NT2/D1 (cell line): ENCODE measurements around the gene SFXN4.

Source experiments
- DNase-seq: peaks from one replicate; pipeline ENCODE4 v3.0.0-alpha.2; 2011; ENCODE audit warnings: low read depth, low spot score
- H3K27me3 ChIP-seq: 2 replicates; pipeline ENCODE4 v1.6.0; 2011; ENCODE audit warnings: mild to moderate bottlenecking; ENCODE audit not compliant: insufficient read length, insufficient read depth
- H3K36me3 ChIP-seq: 2 replicates; pipeline ENCODE4 v1.6.1; 2011; ENCODE audit warnings: mild to moderate bottlenecking, low read length, mixed read lengths; ENCODE audit not compliant: insufficient read depth, insufficient read length
- H3K4me1 ChIP-seq: 2 replicates; pipeline ENCODE4 v1.5.1; 2011; ENCODE audit not compliant: insufficient read depth, insufficient read length
- H3K4me3 ChIP-seq: 2 replicates; pipeline ENCODE4 v1.5.1; 2011; ENCODE audit warnings: low read depth; ENCODE audit not compliant: insufficient read length
- H3K9ac ChIP-seq: 2 replicates; pipeline ENCODE4 v1.6.0; 2011; ENCODE audit warnings: low read depth; ENCODE audit not compliant: insufficient read length
- H3K9me3 ChIP-seq: 2 replicates; pipeline ENCODE4 v1.5.1; 2011; ENCODE audit warnings: mild to moderate bottlenecking, low read length; ENCODE audit not compliant: insufficient read depth
- SUZ12 ChIP-seq: IDR thresholded peaks from 2 replicates; pipeline ENCODE4 v1.6.1; 2011; ENCODE audit not compliant: insufficient read length, insufficient read depth; ENCODE audit errors: extremely low read depth
- YY1 ChIP-seq: IDR thresholded peaks from 2 replicates; pipeline ENCODE4 v1.6.1; 2011; ENCODE audit not compliant: insufficient read length, insufficient read depth
- ZNF274 ChIP-seq: IDR thresholded peaks from 2 replicates; pipeline ENCODE4 v1.6.1; 2011; ENCODE audit warnings: mild to moderate bottlenecking, low read depth, low read length

SFXN4 gene

DNA sequence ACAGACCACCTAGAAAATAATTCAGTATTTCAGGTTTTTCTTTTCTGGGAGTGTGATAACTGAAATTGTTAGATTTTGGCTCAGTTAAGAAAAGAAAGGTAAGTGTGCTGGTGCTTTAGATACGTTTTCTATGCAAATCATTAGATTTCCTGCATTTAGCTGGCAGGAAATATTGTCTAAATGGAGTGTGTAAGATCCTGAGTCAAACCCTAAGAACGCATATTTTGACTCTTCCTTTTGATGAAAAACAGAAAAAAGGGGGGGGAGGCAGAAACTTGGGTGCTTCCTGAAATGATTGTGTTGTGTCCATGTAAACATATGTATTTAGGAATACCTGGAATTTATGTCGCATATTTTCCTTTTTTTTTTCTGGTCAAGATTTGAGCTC, 43.0 kb upstream of the SFXN4 start:
- H3K4me1 ChIP-seq: no peaks in the 10 kb centered on the region
- H3K36me3 ChIP-seq: no peaks in the 10 kb centered on the region
- no peaks in the 10 kb centered on the region for H3K9me3 ChIP-seq
- H3K9ac ChIP-seq: no peak overlapping the region
- TF ChIP-seq SUZ12 (no peak), YY1 (no peak), ZNF274 (no peak)
- H3K4me3 ChIP-seq: peak overlapping the region; percentile 71
- no peak for DNase-seq
- H3K27me3 ChIP-seq: peaks cover 16% of the 10 kb centered on the region

GRCh38 chr10:119207713-119208552, 42.4 kb upstream of the SFXN4 start:
- Histone ChIP-seq H3K27me3 (peaks cover 16% of the 10 kb centered on the region), H3K4me1 (no peaks in the 10 kb centered on the region), H3K4me3 (peak overlapping the region; percentile 71), H3K36me3 (no peaks in the 10 kb centered on the region), H3K9ac (peak overlapping the region; percentile 76), H3K9me3 (no peaks in the 10 kb centered on the region)
- no peak for DNase-seq
- TF ChIP-seq YY1 (no peak), SUZ12 (no peak), ZNF274 (no peak)

- no peak for TF ChIP-seq YY1
- TF ChIP-seq SUZ12: no peak
- TF ChIP-seq ZNF274: no peak
- Histone ChIP-seq H3K9ac (peak within 1 kb of the TSS; percentile 76), H3K4me1 (no peaks in the 10 kb centered on the region), H3K27me3 (peaks cover 16% of the 10 kb centered on the region), H3K36me3 (no peaks in the 10 kb centered on the region), H3K9me3 (no peaks in the 10 kb centered on the region), H3K4me3 (peak within 1 kb of the TSS; percentile 71)
- peak; percentile 83 for DNase-seq
Observed at GRCh38 chr10:119207366-119207666, 41.8 kb upstream of the SFXN4 start, which contains the start of gene GRK5. TSS of gene GRK5 (plus strand) at chr10:119207571. CDS start at chr10:119207918, 347 bp downstream.

GRCh38 chr10:119206603-119207365, 41.3 kb upstream of the SFXN4 start:
- Histone ChIP-seq H3K4me3 (peak overlapping the region; percentile 61), H3K9ac (peak overlapping the region; percentile 74), H3K4me1 (no peaks in the 10 kb centered on the region), H3K9me3 (no peaks in the 10 kb centered on the region), H3K36me3 (no peaks in the 10 kb centered on the region), H3K27me3 (peaks cover 16% of the 10 kb centered on the region)
- no peak for DNase-seq
- TF ChIP-seq SUZ12 (no peak), ZNF274 (no peak), YY1 (no peak)

- Histone ChIP-seq H3K9me3 (no peaks in the 10 kb centered on the region), H3K4me3 (no peak overlapping the region), H3K4me1 (no peaks in the 10 kb centered on the region), H3K36me3 (no peaks in the 10 kb centered on the region), H3K27me3 (peaks cover 16% of the 10 kb centered on the region), H3K9ac (peak overlapping the region; percentile 56)
- TF ChIP-seq SUZ12 (no peak), YY1 (no peak), ZNF274 (no peak)
- no peak for DNase-seq
Observed at GRCh38 chr10:119205894-119206602, 40.5 kb upstream of the SFXN4 start.

- no peak for TF ChIP-seq YY1
- TF ChIP-seq SUZ12: no peak
- no peak for TF ChIP-seq ZNF274
- H3K27me3 ChIP-seq: peaks cover 7% of the 10 kb centered on the region
- DNase-seq: no peak
- H3K4me1 ChIP-seq: no peaks in the 10 kb centered on the region
- no peak overlapping the region for H3K9ac ChIP-seq
- no peak overlapping the region for H3K4me3 ChIP-seq
- no peaks in the 10 kb centered on the region for H3K9me3 ChIP-seq
- H3K36me3 ChIP-seq: no peaks in the 10 kb centered on the region
Observed at GRCh38 chr10:119203006-119203405, 37.5 kb upstream of the SFXN4 start.
